Endometrium (tissue), 2 donors: Measurements from ENCODE around the gene COPZ2.

Experiments
- FAIRE-seq: peaks from 2 replicates; lab custom pipeline; 2012; peaks lifted over from hg19 to GRCh38; lab: Jason Lieb, UNC
- donor health status: control.
- donor health status: control.

COPZ2 gene

GRCh38 chr17:47983492-47984223, 53.9 kb downstream of the COPZ2 start:
- FAIRE-seq, result no peak

- FAIRE-seq, result no peak
These were observed 54.8 kb downstream of the COPZ2 start for GRCh38 chr17:47982645-47983390.

- no peak for FAIRE-seq
These were observed 55.4 kb downstream of the COPZ2 start for GRCh38 chr17:47982091-47982617.

GRCh38 chr17:47981462-47981861, 56.1 kb downstream of the COPZ2 start:
- FAIRE-seq, result no peak

GRCh38 chr17:47980541-47980940, 57.1 kb downstream of the COPZ2 start:
- no peak for FAIRE-seq

GRCh38 chr17:47978324-47978723, 59.3 kb downstream of the COPZ2 start:
- no peak for FAIRE-seq
